ENCODE results near the gene SSH2.
A peak's percentile ranks its signal among the peaks of the same experiment; 100 is the strongest.

Gene SSH2

GRCh38 chr17:29766796-29767327 is 163.2 kb downstream of the SSH2 start:
- TF ChIP-seq GATA3 (IDR thresholded peaks at IDR 0.05; ENCODE audit: low read depth, low read length) = no peak
- no peak for TF ChIP-seq GATA2 (IDR thresholded peaks at IDR 0.05; ENCODE audit: low read depth, low read length)

- TF ChIP-seq GATA2 (IDR thresholded peaks at IDR 0.05; ENCODE audit: low read depth, low read length) (no peak), GATA3 (IDR thresholded peaks at IDR 0.05; ENCODE audit: low read depth, low read length) (no peak)
Measured at GRCh38 chr17:29764748-29765147, 165.3 kb downstream of the SSH2 start.

- no peak for TF ChIP-seq GATA3 (IDR thresholded peaks at IDR 0.05; ENCODE audit: low read depth, low read length)
- TF ChIP-seq GATA2 (IDR thresholded peaks at IDR 0.05; ENCODE audit: low read depth, low read length) = no peak
Measured at GRCh38 chr17:29764217-29764616, 165.8 kb downstream of the SSH2 start.

GRCh38 chr17:29763273-29763672 is 166.8 kb downstream of the SSH2 start:
- TF ChIP-seq GATA2 (IDR thresholded peaks at IDR 0.05; ENCODE audit: low read depth, low read length) (no peak), GATA3 (IDR thresholded peaks at IDR 0.05; ENCODE audit: low read depth, low read length) (no peak)

GRCh38 chr17:29761040-29761761 is 168.8 kb downstream of the SSH2 start:
- no peak for TF ChIP-seq GATA2 (IDR thresholded peaks at IDR 0.05; ENCODE audit: low read depth, low read length)
- no peak for TF ChIP-seq GATA3 (IDR thresholded peaks at IDR 0.05; ENCODE audit: low read depth, low read length)

- TF ChIP-seq GATA3 (IDR thresholded peaks at IDR 0.05; ENCODE audit: low read depth, low read length) (no peak), GATA2 (IDR thresholded peaks at IDR 0.05; ENCODE audit: low read depth, low read length) (no peak)
Measured at GRCh38 chr17:29760279-29761039, 169.6 kb downstream of the SSH2 start.

GRCh38 chr17:29758255-29758654 is 171.8 kb downstream of the SSH2 start:
- no peak for TF ChIP-seq GATA3 (IDR thresholded peaks at IDR 0.05; ENCODE audit: low read depth, low read length)
- no peak for TF ChIP-seq GATA2 (IDR thresholded peaks at IDR 0.05; ENCODE audit: low read depth, low read length)

- TF ChIP-seq GATA3 (IDR thresholded peaks at IDR 0.05; ENCODE audit: low read depth, low read length) = no peak
- no peak for TF ChIP-seq GATA2 (IDR thresholded peaks at IDR 0.05; ENCODE audit: low read depth, low read length)
Measured at GRCh38 chr17:29757788-29758187, 172.2 kb downstream of the SSH2 start.

- TF ChIP-seq GATA3 (IDR thresholded peaks at IDR 0.05; ENCODE audit: low read depth, low read length) (no peak), GATA2 (IDR thresholded peaks at IDR 0.05; ENCODE audit: low read depth, low read length) (no peak)
Measured at GRCh38 chr17:29753845-29754439, 176.1 kb downstream of the SSH2 start.

- no peak for TF ChIP-seq GATA3 (IDR thresholded peaks at IDR 0.05; ENCODE audit: low read depth, low read length)
- no peak for TF ChIP-seq GATA2 (IDR thresholded peaks at IDR 0.05; ENCODE audit: low read depth, low read length)
Measured at GRCh38 chr17:29749045-29749825, 180.8 kb downstream of the SSH2 start.

- peak; percentile 41; the same call in 1 of the 2 replicates for TF ChIP-seq GATA3 (IDR thresholded peaks at IDR 0.05; ENCODE audit: low read depth, low read length)
- TF ChIP-seq GATA2 (IDR thresholded peaks at IDR 0.05; ENCODE audit: low read depth, low read length) = no peak
Measured at GRCh38 chr17:29748400-29748799, 181.6 kb downstream of the SSH2 start.

GRCh38 chr17:29747660-29748059 is 182.4 kb downstream of the SSH2 start:
- TF ChIP-seq GATA2 (IDR thresholded peaks at IDR 0.05; ENCODE audit: low read depth, low read length) = peak; percentile 68
- peak; percentile 91 for TF ChIP-seq GATA3 (IDR thresholded peaks at IDR 0.05; ENCODE audit: low read depth, low read length)

- no peak for TF ChIP-seq GATA3 (IDR thresholded peaks at IDR 0.05; ENCODE audit: low read depth, low read length)
- no peak for TF ChIP-seq GATA2 (IDR thresholded peaks at IDR 0.05; ENCODE audit: low read depth, low read length)
Measured at GRCh38 chr17:29746669-29747068, 183.4 kb downstream of the SSH2 start.

- TF ChIP-seq GATA3 (IDR thresholded peaks at IDR 0.05; ENCODE audit: low read depth, low read length) (peak; percentile 34; the same call in 1 of the 2 replicates), GATA2 (IDR thresholded peaks at IDR 0.05; ENCODE audit: low read depth, low read length) (peak; percentile 61)
Measured at GRCh38 chr17:29744121-29744520, 185.9 kb downstream of the SSH2 start.
